Neuronal stem cell (in vitro differentiated cells): ENCODE data around the gene CNTNAP5.

ENCODE experiments used
- DNase-seq: peaks from one replicate; pipeline ENCODE4 v3.0.0-alpha.2; 2013; ENCODE audit warnings: low spot score
- H2AFZ ChIP-seq: one replicate; pipeline ENCODE4 v1.6.1; 2013; ENCODE audit warnings: mild to moderate bottlenecking, low read length, inconsistent platforms
- H2AK5ac ChIP-seq: 2 replicates; pipeline ENCODE4 v1.6.1; 2013; ENCODE audit warnings: low read depth, mild to moderate bottlenecking, inconsistent platforms, low read length, moderate library complexity, mixed read lengths
- H2BK120ac ChIP-seq: 2 replicates; pipeline ENCODE4 v1.6.1; 2013; ENCODE audit warnings: low read depth, mild to moderate bottlenecking, inconsistent platforms, low read length, moderate library complexity, mixed read lengths
- H2BK12ac ChIP-seq: one replicate; pipeline ENCODE4 v1.6.1; 2013; ENCODE audit warnings: low read length, inconsistent platforms
- H2BK15ac ChIP-seq: 2 replicates; pipeline ENCODE4 v1.6.1; 2013; ENCODE audit warnings: mild to moderate bottlenecking, low read length, inconsistent platforms, mixed read lengths
- H2BK5ac ChIP-seq: one replicate; pipeline ENCODE4 v1.6.1; 2013; ENCODE audit warnings: inconsistent platforms, mild to moderate bottlenecking, low read length, moderate library complexity
- H3K14ac ChIP-seq: one replicate; pipeline ENCODE4 v1.6.1; 2013; ENCODE audit warnings: low read length, inconsistent platforms
- H3K18ac ChIP-seq: 2 replicates; pipeline ENCODE4 v1.6.1; 2013; ENCODE audit warnings: low read length, inconsistent platforms
- H3K23ac ChIP-seq: 2 replicates; pipeline ENCODE4 v1.6.1; 2013; ENCODE audit warnings: low read depth, mild to moderate bottlenecking, mixed read lengths, low read length, inconsistent platforms; ENCODE audit not compliant: poor library complexity
- H3K27ac ChIP-seq: replicated peaks from 3 replicates; pipeline ENCODE4 v1.5.1; 2013; ENCODE audit warnings: low read length, inconsistent platforms
- H3K27me3 ChIP-seq, 3 experiments: 2 replicates each; pipeline ENCODE4 v1.6.1; 2013; ENCODE audit warnings: low read length in 3 of 3, mild to moderate bottlenecking in 2 of 3, inconsistent platforms in 1 of 3, low read depth in 1 of 3, mixed read lengths in 1 of 3, moderate library complexity in 1 of 3; ENCODE audit not compliant: control insufficient read depth in 3 of 3, insufficient read depth in 3 of 3
- H3K36me3 ChIP-seq, 2 donors: replicated peaks in 1 of 2; 2 replicates each; pipeline ENCODE4 v1.6.1; 2013; ENCODE audit warnings: low read length in 2 of 2; ENCODE audit not compliant: control insufficient read depth in 2 of 2, insufficient read depth in 2 of 2
- H3K4ac ChIP-seq: 2 replicates; pipeline ENCODE4 v1.6.1; 2013; ENCODE audit warnings: inconsistent platforms, mild to moderate bottlenecking, low read length, moderate library complexity
- H3K4me1 ChIP-seq, 2 donors: 1 replicate in 1 of 2; 2 replicates in 1 of 2; pipeline ENCODE4 v1.6.1; 2013; ENCODE audit warnings: low read length in 2 of 2, low read depth in 1 of 2; ENCODE audit not compliant: control insufficient read depth in 2 of 2, insufficient read depth in 1 of 2
- H3K4me2 ChIP-seq: one replicate; pipeline ENCODE4 v1.6.1; 2013; ENCODE audit warnings: mild to moderate bottlenecking, low read length, inconsistent platforms; ENCODE audit not compliant: insufficient read depth, poor library complexity, severe bottlenecking
- H3K4me3 ChIP-seq, 2 donors: 2 replicates each; pipeline ENCODE4 v1.5.1; 2013; ENCODE audit warnings: low read length in 2 of 2, mild to moderate bottlenecking in 2 of 2, inconsistent platforms in 1 of 2, moderate library complexity in 1 of 2
- H3K79me1 ChIP-seq: one replicate; pipeline ENCODE4 v1.6.1; 2013; ENCODE audit warnings: low read depth, mild to moderate bottlenecking, inconsistent platforms, low read length, moderate library complexity
- H3K9ac ChIP-seq: one replicate; pipeline ENCODE4 v1.6.1; 2013; ENCODE audit warnings: mild to moderate bottlenecking, low read depth, low read length, inconsistent platforms; ENCODE audit not compliant: poor library complexity
- H3K9me3 ChIP-seq, 2 donors: replicated peaks in 1 of 2; 2 replicates each; pipeline versions ENCODE3 to v1.6.1; 2013; ENCODE audit warnings: low read length in 2 of 2, mild to moderate bottlenecking in 2 of 2, inconsistent platforms in 1 of 2, low read depth in 1 of 2, mixed read lengths in 1 of 2, moderate library complexity in 1 of 2; ENCODE audit not compliant: control insufficient read depth in 2 of 2, insufficient read depth in 1 of 2
- H4K8ac ChIP-seq: one replicate; pipeline ENCODE4 v1.6.1; 2013; ENCODE audit warnings: low read depth, mild to moderate bottlenecking, inconsistent platforms, low read length, moderate library complexity
- H4K91ac ChIP-seq: one replicate; pipeline ENCODE4 v1.6.1; 2013; ENCODE audit warnings: low read length, low read depth, mild to moderate bottlenecking, inconsistent platforms; ENCODE audit not compliant: poor library complexity
- WGBS, 2 donors: extraction: QIAGEN DNeasy Blood & Tissue Kit; methylation state at CpG; one replicate each; pipeline ENCODE4 v1.1.7; 2013; ENCODE audit warnings: missing lambda C conversion rate in 2 of 2, mixed read lengths in 1 of 2; ENCODE audit not compliant: insufficient read length in 2 of 2, insufficient replicate concordance in 1 of 2; ENCODE audit errors: extremely low coverage in 2 of 2; 5-methylcytosine and 5-hydroxymethylcytosine counted together

The CNTNAP5 gene

DNA sequence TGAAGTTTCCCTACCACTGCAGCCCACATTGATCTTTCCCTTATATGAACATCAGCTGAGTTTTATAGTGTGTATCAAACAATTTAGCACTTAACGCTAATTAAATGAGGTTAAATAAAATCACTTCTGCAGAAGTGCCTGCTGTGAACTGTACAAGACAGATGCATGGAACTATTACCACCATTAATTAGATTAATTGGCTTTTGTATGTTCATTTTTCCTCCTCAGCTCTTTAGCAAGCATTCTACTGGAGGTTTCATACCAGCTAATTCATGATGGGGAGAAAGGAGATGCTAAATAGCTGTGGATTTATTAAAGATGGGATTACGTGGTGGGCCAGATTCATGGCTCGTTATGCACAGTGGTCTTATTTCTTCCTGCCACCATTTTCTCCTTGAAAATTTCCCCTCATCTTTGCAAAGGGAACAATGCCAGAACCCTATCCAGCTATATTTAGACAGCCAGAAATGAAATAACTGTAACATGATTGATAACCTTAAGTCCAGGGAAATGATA, 96.7 kb downstream of the CNTNAP5 start:
- H3K14ac ChIP-seq: no peak overlapping the region
- H3K36me3 ChIP-seq: no peaks in the 10 kb centered on the region
- no peak overlapping the region for H3K18ac ChIP-seq
- H3K9ac ChIP-seq: no peak overlapping the region
- H3K9me3 ChIP-seq: peaks cover 0 to 2% of the 10 kb centered on the region in 2 donors
- H3K79me1 ChIP-seq: no peaks in the 10 kb centered on the region
- H2BK12ac ChIP-seq: no peak overlapping the region
- no peak overlapping the region for H4K91ac ChIP-seq
- no peaks in the 10 kb centered on the region for H3K27me3 ChIP-seq
- no peak for DNase-seq
- H2BK120ac ChIP-seq: no peak overlapping the region
- WGBS, 2 donors: no CpG with 5 or more reads among the region's 3 CpGs
- no peak overlapping the region for H4K8ac ChIP-seq
- no peak overlapping the region for H3K4ac ChIP-seq
- no peak overlapping the region for H2AFZ ChIP-seq
- no peak overlapping the region for H2BK5ac ChIP-seq
- H3K4me3 ChIP-seq: no peak overlapping the region
- H2BK15ac ChIP-seq: no peak overlapping the region
- H2AK5ac ChIP-seq: no peak overlapping the region
- no peak overlapping the region for H3K27ac ChIP-seq
- no peak overlapping the region for H3K4me2 ChIP-seq
- no peak overlapping the region for H3K23ac ChIP-seq
- no peaks in the 10 kb centered on the region for H3K4me1 ChIP-seq

DNA sequence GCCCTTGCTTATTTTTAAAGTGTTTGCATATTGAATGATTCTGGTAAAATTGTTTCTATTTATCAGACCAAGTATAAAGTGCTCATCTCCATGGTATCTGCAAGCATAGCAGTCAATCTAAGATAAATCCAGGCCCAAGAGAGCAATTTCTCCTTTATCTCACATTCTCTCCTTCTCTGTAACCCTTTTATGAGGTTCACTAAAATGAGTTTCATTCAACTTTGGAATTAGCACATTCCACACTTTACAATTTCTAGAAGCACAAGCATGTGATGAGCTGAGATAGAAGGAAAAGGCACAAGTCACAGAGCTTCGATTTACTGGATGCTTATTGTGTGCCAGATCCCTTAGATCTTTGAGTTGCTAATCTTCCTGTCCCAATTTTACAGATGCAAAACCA, 97.3 kb downstream of the CNTNAP5 start:
- H2BK12ac ChIP-seq: no peak overlapping the region
- no peaks in the 10 kb centered on the region for H3K4me1 ChIP-seq
- no peak overlapping the region for H2AK5ac ChIP-seq
- no peak overlapping the region for H3K23ac ChIP-seq
- no peak overlapping the region for H3K4me3 ChIP-seq
- no peak overlapping the region for H2BK15ac ChIP-seq
- H3K4me2 ChIP-seq: no peak overlapping the region
- H4K91ac ChIP-seq: no peak overlapping the region
- no peak overlapping the region for H4K8ac ChIP-seq
- no peak overlapping the region for H3K4ac ChIP-seq
- WGBS, 2 donors: no CpG with 5 or more reads among the region's 1 CpG
- H2BK120ac ChIP-seq: no peak overlapping the region
- no peaks in the 10 kb centered on the region for H3K79me1 ChIP-seq
- no peaks in the 10 kb centered on the region for H3K36me3 ChIP-seq
- no peak for DNase-seq
- no peak overlapping the region for H2AFZ ChIP-seq
- H2BK5ac ChIP-seq: no peak overlapping the region
- H3K9ac ChIP-seq: no peak overlapping the region
- H3K18ac ChIP-seq: no peak overlapping the region
- no peak overlapping the region for H3K27ac ChIP-seq
- no peaks in the 10 kb centered on the region for H3K27me3 ChIP-seq
- peaks cover 0 to 2% of the 10 kb centered on the region in 2 donors for H3K9me3 ChIP-seq
- H3K14ac ChIP-seq: no peak overlapping the region

DNA sequence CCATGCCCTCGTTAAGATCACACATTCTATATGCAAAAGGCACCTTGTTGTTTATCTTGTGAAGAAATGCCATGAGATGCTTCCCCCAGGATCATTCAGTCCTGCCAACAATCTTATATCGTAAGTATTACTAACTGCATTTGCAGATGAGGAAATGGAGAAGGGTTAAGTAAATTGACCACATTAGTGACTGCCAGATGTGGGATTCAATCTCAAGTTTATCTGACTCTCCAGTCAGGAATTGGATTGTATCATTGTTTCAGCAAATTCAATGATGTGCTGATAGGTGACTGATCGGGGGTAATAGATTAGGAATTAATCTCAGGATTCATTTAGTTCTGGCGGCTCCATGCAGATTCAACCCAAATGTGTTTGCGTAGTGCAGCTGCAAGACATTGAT, 106.2 kb downstream of the CNTNAP5 start:
- Histone ChIP-seq H3K4me1 (no peaks in the 10 kb centered on the region), H3K23ac (no peak overlapping the region), H3K9me3 (no peaks in the 10 kb centered on the region), H2AK5ac (no peak overlapping the region), H2BK15ac (no peak overlapping the region), H3K27me3 (no peaks in the 10 kb centered on the region), H3K36me3 (no peaks in the 10 kb centered on the region), H3K14ac (no peak overlapping the region), H3K4me3 (no peak overlapping the region), H3K18ac (no peak overlapping the region), H3K9ac (no peak overlapping the region), H3K4ac (no peak overlapping the region), H3K79me1 (no peaks in the 10 kb centered on the region), H2BK120ac (no peak overlapping the region), H2BK5ac (no peak overlapping the region), H4K91ac (no peak overlapping the region), H3K4me2 (no peak overlapping the region), H3K27ac (no peak overlapping the region), H2BK12ac (no peak overlapping the region), H4K8ac (no peak overlapping the region), H2AFZ (no peak overlapping the region)
- no CpG with 5 or more reads among the region's 5 CpGs for WGBS, 2 donors
- DNase-seq: no peak

DNA sequence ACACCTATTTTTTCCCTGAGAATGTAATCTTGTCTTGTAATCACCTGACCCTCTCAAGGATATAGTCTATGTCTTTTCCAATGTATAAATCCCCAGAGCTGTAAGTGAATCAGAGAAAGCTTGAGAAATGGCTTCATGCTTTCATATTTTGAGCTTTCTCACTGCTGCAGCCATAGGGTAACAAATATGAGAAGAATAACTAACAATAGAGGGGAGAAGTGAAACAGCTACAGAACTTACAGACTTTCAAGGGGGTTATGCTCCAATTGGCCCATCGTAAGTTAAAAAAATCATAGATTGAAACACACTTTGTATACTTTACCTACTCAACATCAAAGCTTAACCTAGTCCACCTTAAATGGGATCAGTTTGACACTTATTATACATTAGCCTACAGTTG, 111.0 kb downstream of the CNTNAP5 start:
- Histone ChIP-seq H2BK15ac (no peak overlapping the region), H2AK5ac (no peak overlapping the region)

More for the DNA sequence above, 111.0 kb downstream of the CNTNAP5 start:
- no peak overlapping the region for H3K27ac ChIP-seq
- no peak overlapping the region for H2BK5ac ChIP-seq
- DNase-seq: no peak
- no peak overlapping the region for H3K4me3 ChIP-seq
- no peak overlapping the region for H2AFZ ChIP-seq
- H3K18ac ChIP-seq: no peak overlapping the region
- H4K91ac ChIP-seq: no peak overlapping the region
- no peak overlapping the region for H3K4me2 ChIP-seq
- H4K8ac ChIP-seq: no peak overlapping the region
- no peak overlapping the region for H3K9ac ChIP-seq
- peaks cover 0 to 4% of the 10 kb centered on the region in 2 donors for H3K4me1 ChIP-seq
- H3K9me3 ChIP-seq: no peaks in the 10 kb centered on the region
- WGBS, 2 donors: no CpG with 5 or more reads among the region's 1 CpG
- no peaks in the 10 kb centered on the region for H3K36me3 ChIP-seq
- H3K14ac ChIP-seq: no peak overlapping the region
- H3K4ac ChIP-seq: no peak overlapping the region
- no peak overlapping the region for H3K23ac ChIP-seq
- H2BK12ac ChIP-seq: no peak overlapping the region
- no peaks in the 10 kb centered on the region for H3K27me3 ChIP-seq
- no peak overlapping the region for H2BK120ac ChIP-seq
- H3K79me1 ChIP-seq: no peaks in the 10 kb centered on the region
